Measurements from ENCODE around the gene BDP1. TPM values are rescaled to one million over a fixed set of nuclear protein-coding genes. Genes with fewer than 3 reads are reported as not detected.
A peak's percentile ranks its signal among the peaks of the same experiment; 100 is the strongest.
"Not testable (repeated sequence)": the region's sequence is repeated elsewhere in the genome, so short reads cannot be mapped to it uniquely, and the experiment has no call there.

Gene BDP1
- total RNA-seq, 1 donor from 2014 or later: 33.8 TPM

DNA sequence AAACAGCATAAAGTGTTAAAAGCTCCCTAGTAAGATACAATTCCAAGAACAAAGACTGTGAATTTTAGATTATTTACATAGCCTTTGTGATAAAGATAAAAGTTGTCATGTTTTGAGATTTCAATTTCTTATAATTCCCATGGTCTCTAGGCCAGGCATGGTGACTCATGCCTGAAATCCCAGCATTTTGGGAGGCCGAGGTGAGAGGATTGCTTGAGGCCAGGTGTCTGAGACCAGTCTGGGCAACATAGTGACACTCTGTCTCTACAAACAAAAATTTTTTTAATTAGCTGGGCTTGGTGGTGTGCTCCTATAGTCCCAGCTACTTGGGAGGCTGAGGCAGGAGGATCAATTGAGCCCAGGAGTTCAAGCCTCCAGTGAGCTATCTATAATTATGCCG is 48.1 kb downstream of the BDP1 start:
- H3K27ac Mint-ChIP-seq: no peak overlapping the region
- TF ChIP-seq, protein P1, sequence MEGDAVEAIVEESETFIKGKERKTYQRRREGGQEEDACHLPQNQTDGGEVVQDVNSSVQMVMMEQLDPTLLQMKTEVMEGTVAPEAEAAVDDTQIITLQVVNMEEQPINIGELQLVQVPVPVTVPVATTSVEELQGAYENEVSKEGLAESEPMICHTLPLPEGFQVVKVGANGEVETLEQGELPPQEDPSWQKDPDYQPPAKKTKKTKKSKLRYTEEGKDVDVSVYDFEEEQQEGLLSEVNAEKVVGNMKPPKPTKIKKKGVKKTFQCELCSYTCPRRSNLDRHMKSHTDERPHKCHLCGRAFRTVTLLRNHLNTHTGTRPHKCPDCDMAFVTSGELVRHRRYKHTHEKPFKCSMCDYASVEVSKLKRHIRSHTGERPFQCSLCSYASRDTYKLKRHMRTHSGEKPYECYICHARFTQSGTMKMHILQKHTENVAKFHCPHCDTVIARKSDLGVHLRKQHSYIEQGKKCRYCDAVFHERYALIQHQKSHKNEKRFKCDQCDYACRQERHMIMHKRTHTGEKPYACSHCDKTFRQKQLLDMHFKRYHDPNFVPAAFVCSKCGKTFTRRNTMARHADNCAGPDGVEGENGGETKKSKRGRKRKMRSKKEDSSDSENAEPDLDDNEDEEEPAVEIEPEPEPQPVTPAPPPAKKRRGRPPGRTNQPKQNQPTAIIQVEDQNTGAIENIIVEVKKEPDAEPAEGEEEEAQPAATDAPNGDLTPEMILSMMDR (IDR thresholded peaks at IDR 0.05; ENCODE audit: unreplicated experiment): no peak
- DNase-seq (ENCODE audit: low spot score, unreplicated experiment): no peak
- peaks cover 31% of the 10 kb centered on the region for H3K36me3 Mint-ChIP-seq (ENCODE audit: insufficient read depth)
- H3K4me1 Mint-ChIP-seq (ENCODE audit: low read depth): no peaks in the 10 kb centered on the region
- no peak overlapping the region for H3K4me3 Mint-ChIP-seq (ENCODE audit: low read depth)
- H3K27me3 Mint-ChIP-seq: no peaks in the 10 kb centered on the region
- H3K9me3 Mint-ChIP-seq (ENCODE audit: low read depth): no peaks in the 10 kb centered on the region

DNA sequence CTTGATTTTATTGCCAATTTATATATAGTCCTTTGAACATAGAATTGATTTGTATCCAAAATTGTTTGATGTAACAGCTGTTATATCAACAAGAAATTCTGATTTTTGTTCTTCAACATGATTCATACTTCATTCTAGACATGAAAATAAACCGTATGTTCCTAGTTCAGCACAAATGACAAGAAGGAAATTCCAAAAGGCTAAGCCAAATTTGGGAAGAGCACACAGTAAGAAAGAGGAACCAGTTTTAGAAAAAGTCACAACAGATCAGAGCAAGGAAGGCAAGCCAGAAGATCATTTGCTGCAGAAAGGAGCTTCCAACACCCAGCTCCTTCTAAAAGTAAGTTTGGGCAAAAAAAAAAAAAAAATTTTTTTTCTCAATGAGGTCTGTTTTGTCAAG is 66.7 kb downstream of the BDP1 start:
- no peaks in the 10 kb centered on the region for H3K27me3 Mint-ChIP-seq
- H3K36me3 Mint-ChIP-seq (ENCODE audit: insufficient read depth): peaks cover 43% of the 10 kb centered on the region
- no peak overlapping the region for H3K27ac Mint-ChIP-seq

DNA sequence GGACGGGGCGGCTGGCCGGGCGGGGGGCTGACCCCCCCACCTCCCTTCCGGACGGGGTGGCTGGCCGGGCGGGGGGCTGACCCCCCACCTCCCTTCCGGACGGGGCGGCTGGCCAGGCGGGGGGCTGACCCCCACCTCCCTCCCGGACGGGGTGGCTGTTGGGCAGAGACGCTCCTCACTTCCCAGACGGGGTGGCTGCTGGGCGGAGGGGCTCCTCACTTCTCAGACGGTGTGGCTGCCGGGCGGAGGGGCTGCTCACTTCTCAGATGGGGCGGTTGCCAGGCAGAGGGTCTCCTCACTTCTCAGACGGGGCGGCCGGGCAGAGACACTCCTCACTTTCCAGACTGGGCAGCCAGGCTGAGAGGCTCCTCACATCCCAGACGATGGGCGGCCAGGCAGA is 70.2 kb downstream of the BDP1 start:
- H3K36me3 Mint-ChIP-seq (ENCODE audit: insufficient read depth): peaks cover 43% of the 10 kb centered on the region
- not testable (repeated sequence) for DNase-seq (ENCODE audit: low spot score, unreplicated experiment); H3K4me1 Mint-ChIP-seq (ENCODE audit: low read depth); H3K27ac Mint-ChIP-seq; H3K4me3 Mint-ChIP-seq (ENCODE audit: low read depth); H3K9me3 Mint-ChIP-seq (ENCODE audit: low read depth); H3K27me3 Mint-ChIP-seq

More for the DNA sequence above, 66.7 kb downstream of the BDP1 start:
- no peaks in the 10 kb centered on the region for H3K4me1 Mint-ChIP-seq (ENCODE audit: low read depth)
- no peaks in the 10 kb centered on the region for H3K9me3 Mint-ChIP-seq (ENCODE audit: low read depth)
- TF ChIP-seq, protein P1 (IDR thresholded peaks at IDR 0.05; ENCODE audit: unreplicated experiment): no peak
- no peak for DNase-seq (ENCODE audit: low spot score, unreplicated experiment)
- no peak overlapping the region for H3K4me3 Mint-ChIP-seq (ENCODE audit: low read depth)

DNA sequence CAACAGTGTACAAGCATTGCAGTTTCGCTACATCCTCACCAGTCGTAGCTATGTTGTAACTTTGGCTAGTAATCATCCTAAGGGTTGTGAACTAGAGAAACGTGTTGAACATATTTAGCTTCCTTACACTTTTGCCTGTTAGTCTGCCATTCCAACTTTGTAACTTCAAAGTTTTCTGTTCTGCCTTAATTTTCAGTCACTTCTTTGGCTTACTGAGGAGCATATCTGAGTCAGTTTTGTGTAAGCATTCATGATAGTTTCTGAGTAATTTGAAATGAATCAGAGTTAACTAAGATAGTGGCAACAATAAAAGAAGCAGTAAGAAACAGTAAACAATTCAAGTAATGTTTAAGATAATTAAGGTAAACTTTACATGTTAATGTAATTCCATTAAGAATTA is 72.8 kb downstream of the BDP1 start:
- no peak overlapping the region for H3K27ac Mint-ChIP-seq
- no peak overlapping the region for H3K4me3 Mint-ChIP-seq (ENCODE audit: low read depth)
- no peaks in the 10 kb centered on the region for H3K9me3 Mint-ChIP-seq (ENCODE audit: low read depth)
- no peaks in the 10 kb centered on the region for H3K27me3 Mint-ChIP-seq
- no peaks in the 10 kb centered on the region for H3K4me1 Mint-ChIP-seq (ENCODE audit: low read depth)
- peaks cover 38% of the 10 kb centered on the region for H3K36me3 Mint-ChIP-seq (ENCODE audit: insufficient read depth)
- TF ChIP-seq, protein P1 (IDR thresholded peaks at IDR 0.05; ENCODE audit: unreplicated experiment): no peak
- DNase-seq (ENCODE audit: low spot score, unreplicated experiment): no peak

DNA sequence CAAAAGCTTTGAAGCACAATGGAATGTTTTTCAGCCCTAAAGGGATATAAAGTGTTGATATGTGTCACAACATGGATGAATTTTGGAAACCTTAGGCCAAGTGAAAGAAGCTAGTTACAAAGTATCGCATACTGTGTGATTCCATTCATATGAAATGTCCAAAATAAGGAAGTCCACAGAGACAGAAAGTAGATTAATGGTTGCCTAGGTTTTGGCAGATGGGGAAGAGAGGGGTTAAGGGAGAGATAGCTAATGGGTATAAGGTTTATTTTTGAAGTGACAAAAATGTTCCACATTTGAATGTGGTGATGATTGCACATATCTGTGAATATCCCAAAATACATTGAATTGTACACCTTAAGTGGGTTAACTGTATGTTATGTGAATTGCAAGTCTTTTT is 74.2 kb downstream of the BDP1 start:
- DNase-seq (ENCODE audit: low spot score, unreplicated experiment): no peak
- Mint-ChIP-seq H3K9me3 (ENCODE audit: low read depth) (no peaks in the 10 kb centered on the region), H3K27me3 (no peaks in the 10 kb centered on the region), H3K4me1 (ENCODE audit: low read depth) (no peaks in the 10 kb centered on the region), H3K36me3 (ENCODE audit: insufficient read depth) (peaks cover 37% of the 10 kb centered on the region), H3K4me3 (ENCODE audit: low read depth) (no peak overlapping the region), H3K27ac (no peak overlapping the region)
- TF ChIP-seq, protein P1 (IDR thresholded peaks at IDR 0.05; ENCODE audit: unreplicated experiment): no peak

DNA sequence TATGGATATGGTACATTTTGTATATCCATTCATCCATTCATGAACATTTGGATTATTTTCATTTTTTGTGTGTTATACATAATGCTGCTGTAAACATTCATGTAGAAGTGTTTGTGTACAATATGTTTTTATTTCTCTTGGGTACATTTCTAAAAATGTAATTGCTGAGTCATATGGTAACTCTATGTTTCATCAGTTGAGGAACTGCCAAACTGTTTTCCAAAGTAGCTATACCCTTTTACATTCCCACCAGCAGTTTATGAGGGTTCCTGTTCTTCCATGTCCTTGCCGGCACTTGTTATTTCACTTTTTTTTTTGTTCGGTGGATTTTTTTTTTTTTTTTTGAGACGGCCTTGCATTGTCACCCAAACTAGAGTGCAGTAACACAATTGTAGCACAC is 77.7 kb downstream of the BDP1 start:
- H3K4me1 Mint-ChIP-seq (ENCODE audit: low read depth): no peaks in the 10 kb centered on the region
- H3K9me3 Mint-ChIP-seq (ENCODE audit: low read depth): no peaks in the 10 kb centered on the region
- peaks cover 33% of the 10 kb centered on the region for H3K36me3 Mint-ChIP-seq (ENCODE audit: insufficient read depth)
- H3K27me3 Mint-ChIP-seq: no peaks in the 10 kb centered on the region
- H3K27ac Mint-ChIP-seq: peak overlapping the region; percentile 43
- TF ChIP-seq, protein P1 (IDR thresholded peaks at IDR 0.05; ENCODE audit: unreplicated experiment): no peak
- no peak overlapping the region for H3K4me3 Mint-ChIP-seq (ENCODE audit: low read depth)
- no peak for DNase-seq (ENCODE audit: low spot score, unreplicated experiment)

Measured in progenitor cell of endocrine pancreas (in vitro differentiated cells).